ENCODE results near the gene NOL9.
A peak's percentile ranks its signal among the peaks of the same experiment; 100 is the strongest.
"Not testable (repeated sequence)": the region's sequence is repeated elsewhere in the genome, so short reads cannot be mapped to it uniquely, and the experiment has no call there.

Gene NOL9

GRCh38 chr1:6554031-6554906 is at the start of gene NOL9:
Gene NOL9 (minus strand): TSS chr1:6554513. CDS start chr1:6554502, 11 bp downstream.
- TF ChIP-seq CTCF (IDR thresholded peaks at IDR 0.05; ENCODE audit: extremely low read depth, missing control alignments), result peak; percentile 99

DNA sequence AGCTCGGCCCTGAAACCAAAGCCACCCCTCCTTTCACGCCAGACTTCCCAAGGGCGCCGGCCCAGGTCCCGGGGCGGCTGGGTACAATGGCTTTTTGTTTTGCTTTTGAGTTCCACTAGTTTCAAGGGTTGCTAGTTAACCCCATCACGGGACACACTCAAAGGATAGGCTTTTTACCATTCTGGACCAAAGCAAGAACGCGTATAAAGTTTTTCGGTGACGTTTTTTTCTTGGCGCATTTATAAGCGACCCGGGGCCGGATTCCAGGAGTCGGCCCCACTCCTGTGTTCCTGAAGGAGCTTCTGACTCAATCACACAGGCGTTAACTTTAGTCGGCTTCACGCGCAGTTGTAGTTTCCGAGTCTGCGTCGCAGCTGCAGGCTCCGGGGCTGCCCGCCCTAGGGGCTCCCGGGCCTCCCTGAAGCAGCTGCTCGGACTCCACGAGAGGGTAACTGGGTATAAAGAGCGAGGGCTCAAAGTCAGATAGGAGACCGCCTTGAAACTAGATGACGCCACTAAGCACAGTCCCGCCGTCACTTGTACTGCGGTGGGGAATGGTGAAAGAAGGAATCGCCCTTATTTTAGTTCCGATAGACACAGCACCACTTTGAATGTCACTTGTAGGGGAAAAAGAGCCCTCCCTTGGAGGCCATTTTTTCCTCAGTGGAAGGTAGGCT is 49.1 kb upstream of the NOL9 start:
- DNase-seq (ENCODE audit: low spot score), result peak; percentile 61
- TF ChIP-seq CTCF (IDR thresholded peaks at IDR 0.05; ENCODE audit: extremely low read depth, missing control alignments), result no peak

More at GRCh38 chr1:6554031-6554906, at the start of gene NOL9:
- DNase-seq (ENCODE audit: low spot score), result peak; percentile 99

- DNase-seq (ENCODE audit: low spot score), result peak; percentile 96
Measured at GRCh38 chr1:6602669-6603237, 48.4 kb upstream of the NOL9 start, which contains the start of gene KLHL21. Gene KLHL21 (minus strand): TSS chr1:6602869. CDS start chr1:6602817, 52 bp downstream.

GRCh38 chr1:6601923-6602668 is 47.8 kb upstream of the NOL9 start:
- TF ChIP-seq CTCF (IDR thresholded peaks at IDR 0.05; ENCODE audit: extremely low read depth, missing control alignments), result no peak
- peak; percentile 81 for DNase-seq (ENCODE audit: low spot score)

More at GRCh38 chr1:6602669-6603237, 48.4 kb upstream of the NOL9 start, which contains the start of gene KLHL21:
- TF ChIP-seq CTCF (IDR thresholded peaks at IDR 0.05; ENCODE audit: extremely low read depth, missing control alignments), result no peak

GRCh38 chr1:6601049-6601922 is 47.0 kb upstream of the NOL9 start:
- DNase-seq (ENCODE audit: low spot score), result peak; percentile 80
- no peak for TF ChIP-seq CTCF (IDR thresholded peaks at IDR 0.05; ENCODE audit: extremely low read depth, missing control alignments)

GRCh38 chr1:6600410-6601048 is 46.2 kb upstream of the NOL9 start:
- no peak for TF ChIP-seq CTCF (IDR thresholded peaks at IDR 0.05; ENCODE audit: extremely low read depth, missing control alignments)
- DNase-seq (ENCODE audit: low spot score), result no peak

DNA sequence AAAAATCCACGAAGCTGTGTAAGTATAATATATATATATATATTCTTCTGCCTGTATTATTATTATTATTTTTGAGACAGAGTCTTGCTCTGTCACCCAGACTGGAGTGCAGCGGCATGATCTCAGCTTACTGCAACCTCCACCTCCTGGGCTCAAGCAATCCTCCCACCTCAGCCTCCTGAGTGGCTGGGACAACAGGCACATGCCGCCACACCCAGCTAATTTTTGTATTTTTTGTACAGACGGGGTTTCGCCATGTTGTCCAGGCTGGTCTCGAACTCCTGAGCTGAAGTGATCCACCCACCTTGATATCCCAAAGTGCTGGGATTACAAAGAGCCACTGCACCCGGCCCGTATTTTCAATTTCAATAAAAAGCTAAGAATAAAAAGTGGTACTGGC is 45.7 kb upstream of the NOL9 start:
- DNase-seq (ENCODE audit: low spot score), result not testable (repeated sequence)
